Activated CD4-positive, alpha-beta T cell treated with anti-CD3 and anti-CD28 coated beads, Interleukin-2, Interleukin-6, amounts not matched to agents 100 ng/mL and 50 ng/mL, durations not matched to agents 16 hours and 8 hours (primary cell): ENCODE measurements around the gene SLC25A30.
"Not testable (repeated sequence)": the region's sequence is repeated elsewhere in the genome, so short reads cannot be mapped to it uniquely, and the experiment has no call there.

ENCODE experiments used
- DNase-seq: peaks from one replicate; pipeline ENCODE4 v3.0.0-alpha.2; 2020

The SLC25A30 gene

DNA sequence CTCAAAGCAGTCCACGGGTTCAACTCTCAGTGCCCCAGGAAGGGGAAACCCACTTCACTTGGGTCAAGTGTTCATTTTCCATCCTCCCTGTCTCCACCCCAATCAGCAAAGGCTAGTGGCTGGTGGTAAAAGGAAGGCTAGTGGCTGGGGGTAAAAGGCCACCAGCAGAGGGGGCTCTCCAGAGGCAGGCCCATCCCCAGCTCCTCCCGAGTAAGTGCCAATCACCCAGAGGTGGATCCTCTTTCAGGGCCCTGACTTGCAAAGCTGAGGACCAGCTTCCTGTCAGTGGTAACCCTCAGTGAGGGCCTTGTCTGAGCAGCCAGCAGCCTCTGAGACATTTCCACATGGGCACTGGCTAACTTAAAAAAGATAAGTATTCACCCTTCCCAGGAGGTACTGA lies 55.2 kb downstream of the SLC25A30 start:
- DNase-seq: peak; percentile 14

DNA sequence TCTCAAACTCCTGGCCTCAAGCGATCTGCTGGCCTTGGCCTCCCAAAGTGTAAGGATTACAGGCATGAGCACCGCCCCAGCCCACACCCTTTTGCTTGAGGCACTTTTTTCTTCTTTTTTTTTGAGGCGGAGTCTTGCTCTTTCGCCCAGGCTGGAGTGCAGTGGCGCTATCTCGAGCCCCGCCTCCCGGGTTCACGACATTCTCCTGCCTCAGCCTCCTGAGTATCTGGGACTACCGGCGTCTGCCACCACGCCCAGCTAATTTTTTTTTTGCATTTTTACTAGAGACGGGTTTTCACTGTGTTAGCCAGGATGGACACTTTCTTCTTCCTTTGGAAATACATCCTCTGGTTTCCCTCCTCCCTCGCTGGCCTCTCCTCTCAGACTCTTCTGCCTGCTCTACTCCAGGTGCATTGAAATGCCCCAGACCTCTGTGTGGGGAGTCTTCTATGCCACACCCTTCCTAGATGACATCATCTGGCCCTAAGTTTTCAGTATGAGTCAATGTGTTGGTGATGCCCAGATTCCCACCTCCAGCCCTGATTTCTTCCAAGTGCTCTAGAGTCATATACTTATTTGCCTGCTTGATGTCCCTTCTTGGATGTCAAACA lies 56.5 kb downstream of the SLC25A30 start:
- DNase-seq: peak; percentile 34

DNA sequence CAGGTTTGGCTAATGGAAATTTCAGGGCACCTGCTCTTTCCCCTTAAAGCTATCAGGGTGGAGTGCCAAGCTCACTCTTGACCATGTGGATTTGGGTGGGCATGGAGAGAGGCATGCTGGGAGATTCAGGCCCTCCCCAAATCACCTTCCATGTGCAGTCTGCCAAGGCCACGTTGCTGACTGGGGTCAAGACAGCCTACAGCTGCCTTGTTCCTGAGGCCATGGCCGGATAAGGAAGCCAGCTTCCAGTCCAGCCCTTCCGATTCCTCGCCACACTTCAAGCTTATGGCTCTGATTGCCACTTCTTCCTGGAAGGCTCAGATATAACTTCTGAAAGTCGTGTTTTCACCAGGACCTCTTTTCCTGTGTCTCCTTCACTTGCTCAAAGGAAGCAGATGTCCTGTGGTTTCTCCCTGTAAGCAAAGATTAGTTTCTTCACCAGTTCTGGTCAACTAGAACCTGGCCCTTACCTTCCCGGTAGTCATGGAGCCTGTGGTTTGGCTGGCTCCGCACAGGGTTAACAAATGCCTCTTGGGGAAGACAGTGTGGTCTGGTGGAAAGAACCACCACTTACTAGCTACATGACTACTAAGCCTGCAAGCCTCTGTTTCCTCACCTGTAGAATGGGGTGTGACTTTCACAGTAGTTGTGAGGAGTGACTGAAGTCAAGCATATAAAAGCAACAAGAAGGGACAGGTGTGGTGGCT lies 61.1 kb downstream of the SLC25A30 start:
- DNase-seq: peak; percentile 64

DNA sequence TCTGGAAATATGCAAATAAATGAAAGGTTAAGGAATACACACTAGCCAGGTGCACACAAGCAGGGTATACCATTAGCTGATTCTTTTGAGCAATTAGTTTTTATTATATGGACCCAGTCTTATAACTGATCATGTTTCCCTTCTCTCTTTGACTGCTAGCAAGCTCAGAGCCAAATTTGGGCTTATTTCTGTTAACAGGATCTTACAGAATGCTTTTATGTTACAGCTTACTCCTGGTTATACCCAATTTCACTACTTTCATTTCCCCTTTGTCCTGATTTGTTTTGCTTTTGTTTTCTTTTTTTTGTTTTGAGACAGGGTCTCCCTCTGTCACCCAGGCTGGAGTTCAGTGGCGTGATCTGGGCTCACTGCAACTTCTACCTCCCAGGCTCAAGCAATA lies 64.3 kb downstream of the SLC25A30 start:
- DNase-seq: no peak

DNA sequence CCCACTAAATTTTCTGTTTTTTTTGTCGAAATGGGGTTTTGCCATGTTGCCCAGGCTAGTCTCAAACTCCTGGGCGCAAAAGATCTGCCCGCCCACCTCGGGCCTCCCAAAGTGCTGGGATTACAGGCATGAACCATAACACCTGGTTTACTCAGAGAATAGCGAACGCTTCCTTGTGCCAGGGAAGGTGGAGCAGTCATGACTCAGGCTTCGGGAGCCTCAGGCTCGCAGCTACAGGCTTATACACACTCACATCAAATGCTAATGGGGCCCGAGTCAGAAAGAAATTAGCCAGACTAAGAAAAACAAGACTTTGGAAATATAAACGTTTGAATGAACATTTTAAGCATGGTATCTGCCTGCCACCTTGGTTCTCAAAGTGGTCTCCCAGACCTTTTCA lies 66.1 kb downstream of the SLC25A30 start:
- DNase-seq: no peak

DNA sequence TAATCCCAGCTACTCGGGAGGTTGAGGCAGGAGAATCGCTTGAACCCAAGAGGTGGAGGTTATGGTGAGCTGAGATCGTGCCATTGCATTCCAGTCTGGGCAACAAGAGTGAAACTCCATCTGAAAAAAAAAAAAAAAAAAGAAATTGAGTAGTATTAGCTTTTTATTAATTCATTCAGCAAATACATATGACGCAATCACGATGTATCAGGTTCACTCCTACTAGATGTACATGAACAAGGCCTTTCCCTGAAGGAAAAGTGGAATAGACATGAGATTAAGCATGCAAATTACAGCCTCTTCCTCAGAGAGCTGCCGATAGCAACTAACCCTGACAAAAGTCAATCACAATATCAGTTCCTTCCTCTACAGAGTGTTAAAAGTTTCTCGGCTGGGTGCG lies 68.0 kb downstream of the SLC25A30 start:
- DNase-seq: no peak

DNA sequence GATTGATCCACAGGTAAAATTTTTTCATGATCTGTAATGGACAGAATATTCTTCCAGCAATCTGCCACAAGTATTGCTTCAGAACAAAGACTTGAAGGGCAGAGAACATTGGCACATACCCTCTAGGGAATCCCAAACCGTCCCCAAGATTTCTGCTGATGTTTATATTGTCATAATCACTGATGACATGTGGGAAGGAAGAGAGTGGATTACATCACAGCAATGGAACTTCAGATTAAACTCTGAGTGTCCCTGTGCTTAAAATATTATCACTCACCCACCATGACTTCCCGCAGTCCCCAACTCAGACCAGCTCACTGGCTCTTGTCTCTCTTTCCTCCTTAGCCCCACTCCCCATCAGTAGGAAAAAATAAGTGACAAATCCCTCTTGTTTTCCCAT lies 68.7 kb downstream of the SLC25A30 start:
- DNase-seq: no peak

DNA sequence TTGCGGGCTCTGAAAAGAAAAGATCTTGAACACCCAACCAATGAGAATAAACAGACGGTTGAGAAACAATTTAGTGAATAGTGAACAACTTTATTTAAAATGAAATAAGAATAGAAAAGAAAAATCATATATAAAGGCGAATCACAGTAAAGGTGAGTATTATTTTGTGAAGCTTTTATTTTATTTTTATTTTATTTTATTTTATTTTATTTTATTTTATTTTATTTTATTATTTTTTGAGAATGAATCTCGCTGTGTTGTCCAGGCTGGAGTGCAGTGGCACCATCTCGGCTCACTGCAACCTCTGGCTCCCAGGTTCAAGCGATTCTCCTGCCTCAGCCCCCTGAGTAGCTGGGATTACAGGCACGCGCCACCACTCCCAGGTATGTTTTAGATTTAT lies 74.1 kb downstream of the SLC25A30 start:
- DNase-seq: not testable (repeated sequence)
